OCI-LY1 (cell line): ENCODE measurements around the gene SAMD9.

Source experiments
- H2AFZ ChIP-seq: fragments of 200-600 bp; sonication (generic), shearing (Covaris generic); 2 replicates; pipeline ENCODE4 v1.6.0; 2014; ENCODE audit warnings: antibody characterized with exemption, mild to moderate bottlenecking, low read length
- H3F3A ChIP-seq: fragments of 200-600 bp; sonication (generic), shearing (Covaris generic); 2 replicates; pipeline ENCODE4 v1.6.0; 2014; ENCODE audit warnings: mild to moderate bottlenecking, antibody characterized with exemption, low read length, moderate library complexity; ENCODE audit not compliant: insufficient read depth
- H3K27ac ChIP-seq: fragments of 200-600 bp; sonication (generic); 2 replicates; pipeline ENCODE4 v1.5.1; 2014; ENCODE audit warnings: low read length, mixed run types, mild to moderate bottlenecking, low read depth; ENCODE audit not compliant: poor library complexity, severe bottlenecking
- H3K27me3 ChIP-seq: fragments of 200-600 bp; sonication (generic); 2 replicates; pipeline ENCODE4 v1.6.0; 2014; ENCODE audit warnings: antibody characterized with exemption, mild to moderate bottlenecking, low read length, moderate library complexity; ENCODE audit not compliant: insufficient read depth
- H3K36me3 ChIP-seq: fragments of 200-600 bp; sonication (generic); 2 replicates; pipeline ENCODE4 v1.6.1; 2014; ENCODE audit warnings: mild to moderate bottlenecking, antibody characterized with exemption, low read length, moderate library complexity, mixed read lengths; ENCODE audit not compliant: insufficient read depth
- H3K4me1 ChIP-seq: fragments of 200-600 bp; sonication (generic); 2 replicates; pipeline ENCODE4 v1.5.1; 2014; ENCODE audit warnings: mild to moderate bottlenecking, low read length, moderate library complexity; ENCODE audit not compliant: insufficient read depth, severe bottlenecking
- H3K4me2 ChIP-seq: fragments of 200-600 bp; sonication (generic), shearing (Covaris generic); 2 replicates; pipeline ENCODE4 v1.6.1; 2014; ENCODE audit warnings: low read length
- H3K4me3 ChIP-seq: fragments of 200-600 bp; sonication (generic); 2 replicates; pipeline ENCODE4 v1.5.1; 2014; ENCODE audit warnings: low read length, low read depth, mild to moderate bottlenecking, mixed read lengths; ENCODE audit not compliant: poor library complexity, severe bottlenecking
- H3K79me2 ChIP-seq: fragments of 200-600 bp; shearing (Covaris generic); 2 replicates; pipeline ENCODE4 v1.6.1; 2016; ENCODE audit warnings: mixed run types, low read length, mixed read lengths; ENCODE audit not compliant: insufficient read depth
- H3K9ac ChIP-seq: fragments of 200-600 bp; sonication (generic), shearing (Covaris generic); 2 replicates; pipeline ENCODE4 v1.6.1; 2014; ENCODE audit warnings: mild to moderate bottlenecking, low read length, mixed read lengths
- H3K9me2 ChIP-seq: fragments of 200-600 bp; sonication (generic), shearing (Covaris generic); 2 replicates; pipeline ENCODE4 v1.6.1; 2014; ENCODE audit warnings: low read depth, mild to moderate bottlenecking, low read length, mixed read lengths
- H3K9me3 ChIP-seq: fragments of 200-600 bp; shearing (Covaris generic); 2 replicates; pipeline ENCODE4 v1.6.1; 2014; ENCODE audit warnings: low read length, mixed read lengths
- H4K20me1 ChIP-seq: fragments of 200-600 bp; sonication (generic), shearing (Covaris generic); 2 replicates; pipeline ENCODE4 v1.6.0; 2016; ENCODE audit warnings: mild to moderate bottlenecking, low read length; ENCODE audit not compliant: insufficient read depth
- EZH2 ChIP-seq: fragments of 200-600 bp; sonication (generic), shearing (Covaris generic); IDR thresholded peaks from 2 replicates; pipeline ENCODE4 v1.8.0; 2017; ENCODE audit warnings: borderline replicate concordance, mixed run types, mild to moderate bottlenecking, antibody characterized with exemption, low read length, moderate library complexity, mixed read lengths
- TF ChIP-seq, protein P1 (sequence below): fragments of 200-600 bp; sonication (generic), shearing (Covaris generic); IDR thresholded peaks from 2 replicates; pipeline ENCODE4 v1.5.1; 2017; ENCODE audit warnings: mild to moderate bottlenecking, antibody characterized with exemption, low read length, moderate library complexity, mixed read lengths

Gene SAMD9

DNA sequence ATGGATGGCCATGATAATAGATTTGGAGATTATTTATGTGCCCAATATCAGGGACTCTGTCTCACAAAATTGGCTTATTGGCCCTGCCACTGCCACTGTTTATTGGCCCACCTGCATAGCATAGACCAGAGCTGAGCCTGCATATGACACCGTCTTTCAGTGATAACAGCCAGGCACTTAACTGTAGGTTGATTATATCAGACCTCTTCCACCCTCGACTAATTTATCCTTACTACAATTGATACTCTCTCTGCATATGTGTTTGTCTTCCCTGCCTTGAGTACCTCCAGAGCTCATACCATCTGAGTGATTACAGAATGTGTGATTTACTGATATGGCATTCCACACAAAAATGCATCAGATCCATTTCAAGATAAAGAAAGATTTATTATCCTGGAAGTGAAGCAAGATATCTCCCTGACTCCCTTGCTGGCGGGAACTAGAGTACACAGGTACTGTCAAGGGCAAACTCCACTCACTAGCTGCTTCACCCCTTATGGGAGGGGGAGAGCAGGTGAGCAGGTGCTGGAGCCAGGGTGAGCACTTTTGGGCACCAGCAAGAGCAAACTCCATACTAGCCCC is 43.5 kb upstream of the SAMD9 start:
- Histone ChIP-seq H3K9me3 (peaks cover 15% of the 10 kb centered on the region), H3K4me1 (peaks cover 3% of the 10 kb centered on the region), H3K4me3 (no peak overlapping the region), H3K9me2 (peaks cover 4% of the 10 kb centered on the region), H3K36me3 (no peaks in the 10 kb centered on the region), H3K79me2 (no peaks in the 10 kb centered on the region), H3F3A (no peaks in the 10 kb centered on the region), H3K9ac (no peak overlapping the region), H4K20me1 (no peaks in the 10 kb centered on the region), H2AFZ (no peak overlapping the region), H3K4me2 (no peak overlapping the region), H3K27me3 (no peaks in the 10 kb centered on the region), H3K27ac (no peak overlapping the region)
- no peak for TF ChIP-seq EZH2
- TF ChIP-seq, protein P1, sequence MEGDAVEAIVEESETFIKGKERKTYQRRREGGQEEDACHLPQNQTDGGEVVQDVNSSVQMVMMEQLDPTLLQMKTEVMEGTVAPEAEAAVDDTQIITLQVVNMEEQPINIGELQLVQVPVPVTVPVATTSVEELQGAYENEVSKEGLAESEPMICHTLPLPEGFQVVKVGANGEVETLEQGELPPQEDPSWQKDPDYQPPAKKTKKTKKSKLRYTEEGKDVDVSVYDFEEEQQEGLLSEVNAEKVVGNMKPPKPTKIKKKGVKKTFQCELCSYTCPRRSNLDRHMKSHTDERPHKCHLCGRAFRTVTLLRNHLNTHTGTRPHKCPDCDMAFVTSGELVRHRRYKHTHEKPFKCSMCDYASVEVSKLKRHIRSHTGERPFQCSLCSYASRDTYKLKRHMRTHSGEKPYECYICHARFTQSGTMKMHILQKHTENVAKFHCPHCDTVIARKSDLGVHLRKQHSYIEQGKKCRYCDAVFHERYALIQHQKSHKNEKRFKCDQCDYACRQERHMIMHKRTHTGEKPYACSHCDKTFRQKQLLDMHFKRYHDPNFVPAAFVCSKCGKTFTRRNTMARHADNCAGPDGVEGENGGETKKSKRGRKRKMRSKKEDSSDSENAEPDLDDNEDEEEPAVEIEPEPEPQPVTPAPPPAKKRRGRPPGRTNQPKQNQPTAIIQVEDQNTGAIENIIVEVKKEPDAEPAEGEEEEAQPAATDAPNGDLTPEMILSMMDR = no peak

DNA sequence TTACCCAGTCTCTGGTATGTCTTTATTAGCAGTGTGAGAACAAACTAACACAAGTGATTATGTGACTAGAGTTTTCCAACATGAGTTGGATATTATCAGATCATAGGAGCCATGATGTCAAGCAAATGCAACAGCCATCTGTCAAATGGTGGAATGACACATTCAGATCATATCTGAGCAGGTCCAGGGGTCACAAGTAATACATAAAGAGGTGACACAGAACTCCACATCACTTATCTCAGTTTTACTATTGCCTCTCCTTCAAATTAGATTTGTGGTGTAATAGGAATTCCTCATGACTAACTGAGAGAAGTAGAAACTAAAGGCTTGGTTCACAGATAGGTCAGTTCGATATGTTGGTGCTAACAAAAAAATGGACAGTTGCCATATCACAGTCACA is 42.6 kb upstream of the SAMD9 start:
- no peak overlapping the region for H3K4me3 ChIP-seq
- no peak overlapping the region for H3K4me2 ChIP-seq
- H3K4me1 ChIP-seq = peaks cover under 1% of the 10 kb centered on the region
- H3K36me3 ChIP-seq = no peaks in the 10 kb centered on the region
- peaks cover 4% of the 10 kb centered on the region; the same call in 1 of the 2 replicates for H3K9me2 ChIP-seq
- H2AFZ ChIP-seq = no peak overlapping the region
- H3K9me3 ChIP-seq = peaks cover 15% of the 10 kb centered on the region
- no peak for TF ChIP-seq EZH2
- TF ChIP-seq, protein P1 = no peak
- H3K79me2 ChIP-seq = no peaks in the 10 kb centered on the region
- no peaks in the 10 kb centered on the region for H4K20me1 ChIP-seq
- no peak overlapping the region for H3K27ac ChIP-seq
- H3K9ac ChIP-seq = no peak overlapping the region
- no peaks in the 10 kb centered on the region for H3K27me3 ChIP-seq
- no peaks in the 10 kb centered on the region for H3F3A ChIP-seq

DNA sequence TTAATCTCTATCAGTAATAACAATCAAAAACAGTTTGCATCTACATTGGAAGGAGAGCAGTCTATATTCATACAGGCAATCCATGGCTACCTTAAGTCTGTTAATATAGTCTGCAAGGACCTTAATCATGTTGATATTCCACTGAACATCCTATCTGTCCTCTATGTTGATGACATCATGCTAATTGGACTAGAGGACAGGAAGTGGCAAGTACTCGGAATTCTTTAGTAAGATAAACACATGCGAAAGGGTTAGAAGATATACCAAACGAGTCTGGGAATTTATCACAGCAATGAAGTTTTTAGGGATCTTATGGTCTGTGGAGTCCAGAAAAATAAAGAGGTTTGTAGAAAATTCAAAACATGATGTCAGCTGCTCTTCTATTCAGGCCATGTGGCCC is 41.7 kb upstream of the SAMD9 start:
- Histone ChIP-seq H3K9ac (no peak overlapping the region), H3K9me3 (peaks cover 15% of the 10 kb centered on the region), H3K79me2 (no peaks in the 10 kb centered on the region), H4K20me1 (no peaks in the 10 kb centered on the region), H3K9me2 (peaks cover 4% of the 10 kb centered on the region; the same call in 1 of the 2 replicates), H3K4me1 (no peaks in the 10 kb centered on the region), H3K4me3 (no peak overlapping the region), H2AFZ (no peak overlapping the region), H3K27me3 (no peaks in the 10 kb centered on the region), H3K4me2 (no peak overlapping the region), H3F3A (no peaks in the 10 kb centered on the region), H3K36me3 (no peaks in the 10 kb centered on the region), H3K27ac (no peak overlapping the region)
- no peak for TF ChIP-seq EZH2
- TF ChIP-seq, protein P1 = no peak
